Inflammatory macrophage treated with lipopolysaccharide for 4 hours (primary cell): ENCODE results near the gene MUC12.
"Not testable (repeated sequence)": the region's sequence is repeated elsewhere in the genome, so short reads cannot be mapped to it uniquely, and the experiment has no call there.

Experiments used
- DNase-seq: peaks from one replicate; pipeline ENCODE4 v3.0.0-alpha.2; 2020

MUC12 gene

GRCh38 chr7:100969066-100969615 is at the start of gene MUC12:
TSS of gene MUC12 (plus strand) at chr7:100969565. CDS start at chr7:100969623, 58 bp downstream.
- DNase-seq = no peak

- DNase-seq = not testable (repeated sequence)
Measured at GRCh38 chr7:100919779-100920437, 49.5 kb upstream of the MUC12 start.

GRCh38 chr7:100921039-100921438 is 48.3 kb upstream of the MUC12 start:
- DNase-seq = no peak

GRCh38 chr7:100923616-100924015 is 45.7 kb upstream of the MUC12 start:
- DNase-seq = not testable (repeated sequence)

GRCh38 chr7:100929808-100930174 is 39.6 kb upstream of the MUC12 start:
- no peak for DNase-seq

GRCh38 chr7:100933734-100934133 is 35.6 kb upstream of the MUC12 start:
- DNase-seq = no peak

GRCh38 chr7:100935381-100935780 is 34.0 kb upstream of the MUC12 start:
- DNase-seq = not testable (repeated sequence)

GRCh38 chr7:100936167-100936566 is 33.2 kb upstream of the MUC12 start:
- not testable (repeated sequence) for DNase-seq

- DNase-seq = no peak
Measured at GRCh38 chr7:100942045-100942774, 27.2 kb upstream of the MUC12 start.

- no peak for DNase-seq
Measured at GRCh38 chr7:100943693-100944092, 25.7 kb upstream of the MUC12 start.

GRCh38 chr7:100944138-100944537 is 25.2 kb upstream of the MUC12 start:
- no peak for DNase-seq

GRCh38 chr7:100946111-100946510 is 23.3 kb upstream of the MUC12 start:
- DNase-seq = no peak

GRCh38 chr7:100946766-100947365 is 22.5 kb upstream of the MUC12 start:
- DNase-seq = no peak

GRCh38 chr7:100947792-100948191 is 21.6 kb upstream of the MUC12 start:
- no peak for DNase-seq

GRCh38 chr7:100949227-100949932 is 20.0 kb upstream of the MUC12 start, which contains the start of gene MUC3A:
TSS of gene MUC3A (plus strand) at chr7:100949534. CDS start at chr7:100949625, 91 bp downstream.
- no peak for DNase-seq

- DNase-seq = no peak
Measured at GRCh38 chr7:100949933-100950443, 19.4 kb upstream of the MUC12 start.

GRCh38 chr7:100951172-100951571 is 18.2 kb upstream of the MUC12 start:
- no peak for DNase-seq

- DNase-seq = no peak
Measured at GRCh38 chr7:100951888-100952560, 17.3 kb upstream of the MUC12 start.

GRCh38 chr7:100952641-100953040 is 16.7 kb upstream of the MUC12 start:
- no peak for DNase-seq

GRCh38 chr7:100957832-100958421 is 11.4 kb upstream of the MUC12 start:
- no peak for DNase-seq

GRCh38 chr7:100959894-100960293 is 9.5 kb upstream of the MUC12 start:
- no peak for DNase-seq

- DNase-seq = no peak
Measured at GRCh38 chr7:100962537-100962936, 6.8 kb upstream of the MUC12 start.
